ENCODE measurements around the gene TRIM22.

TRIM22 gene

GRCh38 chr11:5722622-5723021 is 33.0 kb downstream of the TRIM22 start:
- TF ChIP-seq FOXP2 (optimal IDR thresholded peaks at IDR 0.05; ENCODE audit: borderline replicate concordance, extremely low read depth, extremely low read length, insufficient read depth) (no peak), SIN3A (IDR thresholded peaks at IDR 0.05; ENCODE audit: borderline replicate concordance, insufficient read depth, low read length) (no peak), POLR2AphosphoS5 (IDR thresholded peaks at IDR 0.05; ENCODE audit: low read depth, low read length) (no peak), TAF1 (IDR thresholded peaks at IDR 0.05; ENCODE audit: borderline replicate concordance, insufficient read depth, low read length) (no peak)
- TF ChIP-seq, protein P1, sequence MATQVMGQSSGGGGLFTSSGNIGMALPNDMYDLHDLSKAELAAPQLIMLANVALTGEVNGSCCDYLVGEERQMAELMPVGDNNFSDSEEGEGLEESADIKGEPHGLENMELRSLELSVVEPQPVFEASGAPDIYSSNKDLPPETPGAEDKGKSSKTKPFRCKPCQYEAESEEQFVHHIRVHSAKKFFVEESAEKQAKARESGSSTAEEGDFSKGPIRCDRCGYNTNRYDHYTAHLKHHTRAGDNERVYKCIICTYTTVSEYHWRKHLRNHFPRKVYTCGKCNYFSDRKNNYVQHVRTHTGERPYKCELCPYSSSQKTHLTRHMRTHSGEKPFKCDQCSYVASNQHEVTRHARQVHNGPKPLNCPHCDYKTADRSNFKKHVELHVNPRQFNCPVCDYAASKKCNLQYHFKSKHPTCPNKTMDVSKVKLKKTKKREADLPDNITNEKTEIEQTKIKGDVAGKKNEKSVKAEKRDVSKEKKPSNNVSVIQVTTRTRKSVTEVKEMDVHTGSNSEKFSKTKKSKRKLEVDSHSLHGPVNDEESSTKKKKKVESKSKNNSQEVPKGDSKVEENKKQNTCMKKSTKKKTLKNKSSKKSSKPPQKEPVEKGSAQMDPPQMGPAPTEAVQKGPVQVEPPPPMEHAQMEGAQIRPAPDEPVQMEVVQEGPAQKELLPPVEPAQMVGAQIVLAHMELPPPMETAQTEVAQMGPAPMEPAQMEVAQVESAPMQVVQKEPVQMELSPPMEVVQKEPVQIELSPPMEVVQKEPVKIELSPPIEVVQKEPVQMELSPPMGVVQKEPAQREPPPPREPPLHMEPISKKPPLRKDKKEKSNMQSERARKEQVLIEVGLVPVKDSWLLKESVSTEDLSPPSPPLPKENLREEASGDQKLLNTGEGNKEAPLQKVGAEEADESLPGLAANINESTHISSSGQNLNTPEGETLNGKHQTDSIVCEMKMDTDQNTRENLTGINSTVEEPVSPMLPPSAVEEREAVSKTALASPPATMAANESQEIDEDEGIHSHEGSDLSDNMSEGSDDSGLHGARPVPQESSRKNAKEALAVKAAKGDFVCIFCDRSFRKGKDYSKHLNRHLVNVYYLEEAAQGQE (IDR thresholded peaks at IDR 0.05; ENCODE audit: insufficient read depth in 1 of 2, low read depth in 2 of 2, low read length in 2 of 2) = no peak

GRCh38 chr11:5726351-5726750 is 36.8 kb downstream of the TRIM22 start:
- TF ChIP-seq, protein P1 (IDR thresholded peaks at IDR 0.05; ENCODE audit: insufficient read depth in 1 of 2, low read depth in 2 of 2, low read length in 2 of 2) = no peak
- TF ChIP-seq SIN3A (IDR thresholded peaks at IDR 0.05; ENCODE audit: borderline replicate concordance, insufficient read depth, low read length) = no peak
- TF ChIP-seq FOXP2 (optimal IDR thresholded peaks at IDR 0.05; ENCODE audit: borderline replicate concordance, extremely low read depth, extremely low read length, insufficient read depth) = no peak
- no peak for TF ChIP-seq TAF1 (IDR thresholded peaks at IDR 0.05; ENCODE audit: borderline replicate concordance, insufficient read depth, low read length)
- TF ChIP-seq POLR2AphosphoS5 (IDR thresholded peaks at IDR 0.05; ENCODE audit: low read depth, low read length) = no peak

DNA sequence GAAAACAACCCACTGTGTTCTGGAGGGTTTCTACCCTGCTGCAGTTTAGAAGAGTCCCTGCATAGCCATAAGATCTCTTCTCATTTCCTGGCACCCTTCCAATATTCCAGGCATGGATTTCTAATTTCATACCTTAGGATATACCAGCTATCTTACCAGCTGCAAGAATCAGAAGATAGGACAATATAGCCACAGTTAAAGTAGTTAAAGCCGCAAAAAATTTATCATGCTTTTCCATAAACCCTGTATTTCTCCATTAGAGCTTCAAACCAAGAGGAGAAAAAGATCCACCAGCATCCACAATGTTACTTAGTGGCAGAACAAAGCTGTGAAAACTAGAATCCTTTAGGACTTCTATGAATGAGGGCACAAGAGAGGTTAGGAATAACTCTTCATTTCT is 38.1 kb downstream of the TRIM22 start:
- TF ChIP-seq SIN3A (IDR thresholded peaks at IDR 0.05; ENCODE audit: borderline replicate concordance, insufficient read depth, low read length) = no peak
- no peak for TF ChIP-seq FOXP2 (optimal IDR thresholded peaks at IDR 0.05; ENCODE audit: borderline replicate concordance, extremely low read depth, extremely low read length, insufficient read depth)
- TF ChIP-seq, protein P1 (IDR thresholded peaks at IDR 0.05; ENCODE audit: insufficient read depth in 1 of 2, low read depth in 2 of 2, low read length in 2 of 2) = no peak
- TF ChIP-seq TAF1 (IDR thresholded peaks at IDR 0.05; ENCODE audit: borderline replicate concordance, insufficient read depth, low read length) = no peak
- no peak for TF ChIP-seq POLR2AphosphoS5 (IDR thresholded peaks at IDR 0.05; ENCODE audit: low read depth, low read length)

GRCh38 chr11:5736396-5736795 is 46.8 kb downstream of the TRIM22 start, which contains the start of gene OR56B1:
Gene OR56B1, plus strand, starts transcription at chr11:5736448. Its CDS starts 69 bp downstream, at chr11:5736517.
- TF ChIP-seq FOXP2 (optimal IDR thresholded peaks at IDR 0.05; ENCODE audit: borderline replicate concordance, extremely low read depth, extremely low read length, insufficient read depth) (no peak), SIN3A (IDR thresholded peaks at IDR 0.05; ENCODE audit: borderline replicate concordance, insufficient read depth, low read length) (no peak), TAF1 (IDR thresholded peaks at IDR 0.05; ENCODE audit: borderline replicate concordance, insufficient read depth, low read length) (no peak), POLR2AphosphoS5 (IDR thresholded peaks at IDR 0.05; ENCODE audit: low read depth, low read length) (no peak)
- TF ChIP-seq, protein P1 (IDR thresholded peaks at IDR 0.05; ENCODE audit: insufficient read depth in 1 of 2, low read depth in 2 of 2, low read length in 2 of 2) = no peak

GRCh38 chr11:5737091-5737490 is 47.5 kb downstream of the TRIM22 start:
- TF ChIP-seq, protein P1 (IDR thresholded peaks at IDR 0.05; ENCODE audit: insufficient read depth in 1 of 2, low read depth in 2 of 2, low read length in 2 of 2) = no peak
- TF ChIP-seq TAF1 (IDR thresholded peaks at IDR 0.05; ENCODE audit: borderline replicate concordance, insufficient read depth, low read length) (no peak), FOXP2 (optimal IDR thresholded peaks at IDR 0.05; ENCODE audit: borderline replicate concordance, extremely low read depth, extremely low read length, insufficient read depth) (no peak), POLR2AphosphoS5 (IDR thresholded peaks at IDR 0.05; ENCODE audit: low read depth, low read length) (no peak), SIN3A (IDR thresholded peaks at IDR 0.05; ENCODE audit: borderline replicate concordance, insufficient read depth, low read length) (no peak)
